ENCODE measurements around the gene ZNF213.

The ZNF213 gene

DNA sequence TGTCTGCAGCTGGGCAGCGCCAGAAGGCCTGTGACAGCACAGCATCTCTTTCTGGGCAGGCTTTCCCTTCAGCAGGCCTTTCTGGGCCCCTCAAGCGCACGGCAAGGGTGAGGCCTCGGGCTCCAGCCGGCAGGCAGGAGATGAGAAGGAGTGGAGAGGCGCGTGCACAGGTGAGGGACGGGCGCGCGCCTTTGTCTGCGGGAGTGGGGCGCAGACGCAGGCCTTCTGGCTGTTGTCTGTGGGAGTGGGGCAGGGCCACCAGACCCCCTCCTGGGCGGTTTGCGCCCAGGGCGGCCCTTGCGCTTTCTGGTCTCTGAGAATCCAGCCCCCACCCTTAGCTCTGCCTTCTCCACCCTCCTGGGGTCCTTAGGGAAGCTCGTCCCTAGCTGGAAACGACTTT is 16.0 kb upstream of the ZNF213 start:
- TF ChIP-seq MYC (IDR thresholded peaks at IDR 0.05; ENCODE audit: low read depth, low read length): no peak
- TF ChIP-seq, protein P1, sequence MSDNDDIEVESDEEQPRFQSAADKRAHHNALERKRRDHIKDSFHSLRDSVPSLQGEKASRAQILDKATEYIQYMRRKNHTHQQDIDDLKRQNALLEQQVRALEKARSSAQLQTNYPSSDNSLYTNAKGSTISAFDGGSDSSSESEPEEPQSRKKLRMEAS (IDR thresholded peaks at IDR 0.05; ENCODE audit: low read depth, low read length): no peak
- TF ChIP-seq, protein P2, sequence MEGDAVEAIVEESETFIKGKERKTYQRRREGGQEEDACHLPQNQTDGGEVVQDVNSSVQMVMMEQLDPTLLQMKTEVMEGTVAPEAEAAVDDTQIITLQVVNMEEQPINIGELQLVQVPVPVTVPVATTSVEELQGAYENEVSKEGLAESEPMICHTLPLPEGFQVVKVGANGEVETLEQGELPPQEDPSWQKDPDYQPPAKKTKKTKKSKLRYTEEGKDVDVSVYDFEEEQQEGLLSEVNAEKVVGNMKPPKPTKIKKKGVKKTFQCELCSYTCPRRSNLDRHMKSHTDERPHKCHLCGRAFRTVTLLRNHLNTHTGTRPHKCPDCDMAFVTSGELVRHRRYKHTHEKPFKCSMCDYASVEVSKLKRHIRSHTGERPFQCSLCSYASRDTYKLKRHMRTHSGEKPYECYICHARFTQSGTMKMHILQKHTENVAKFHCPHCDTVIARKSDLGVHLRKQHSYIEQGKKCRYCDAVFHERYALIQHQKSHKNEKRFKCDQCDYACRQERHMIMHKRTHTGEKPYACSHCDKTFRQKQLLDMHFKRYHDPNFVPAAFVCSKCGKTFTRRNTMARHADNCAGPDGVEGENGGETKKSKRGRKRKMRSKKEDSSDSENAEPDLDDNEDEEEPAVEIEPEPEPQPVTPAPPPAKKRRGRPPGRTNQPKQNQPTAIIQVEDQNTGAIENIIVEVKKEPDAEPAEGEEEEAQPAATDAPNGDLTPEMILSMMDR (IDR thresholded peaks at IDR 0.05; ENCODE audit: low read depth, low read length): no peak
- no peak for TF ChIP-seq POLR2A (IDR thresholded peaks at IDR 0.05; ENCODE audit: extremely low read depth, insufficient read length)
- no peak for DNase-seq (ENCODE audit: low read depth)
- H3K4me3 ChIP-seq (ENCODE audit: low read depth, low read length): no peak overlapping the region

DNA sequence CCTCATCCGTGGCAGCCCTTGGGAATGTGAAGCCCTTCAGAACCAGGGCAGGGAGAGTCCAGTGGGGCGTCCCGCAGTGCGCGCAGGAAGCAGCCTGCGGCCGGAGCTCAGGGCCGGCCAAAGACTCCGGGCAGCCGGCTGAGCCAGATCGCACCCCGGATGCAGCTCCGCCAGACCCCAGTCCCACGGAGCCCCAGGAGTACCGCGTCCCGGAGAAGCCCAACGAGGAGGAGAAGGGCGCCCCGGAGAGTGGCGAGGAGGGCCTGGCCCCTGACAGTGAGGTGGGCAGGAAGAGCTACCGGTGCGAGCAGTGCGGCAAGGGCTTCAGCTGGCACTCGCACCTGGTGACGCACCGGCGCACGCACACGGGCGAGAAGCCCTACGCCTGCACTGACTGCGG is 15.5 kb upstream of the ZNF213 start:
- DNase-seq (ENCODE audit: low read depth): no peak
- TF ChIP-seq, protein P2 (IDR thresholded peaks at IDR 0.05; ENCODE audit: low read depth, low read length): no peak
- TF ChIP-seq MYC (IDR thresholded peaks at IDR 0.05; ENCODE audit: low read depth, low read length) (no peak), POLR2A (IDR thresholded peaks at IDR 0.05; ENCODE audit: extremely low read depth, insufficient read length) (no peak)
- TF ChIP-seq, protein P1 (IDR thresholded peaks at IDR 0.05; ENCODE audit: low read depth, low read length): no peak
- no peak overlapping the region for H3K4me3 ChIP-seq (ENCODE audit: low read depth, low read length)

DNA sequence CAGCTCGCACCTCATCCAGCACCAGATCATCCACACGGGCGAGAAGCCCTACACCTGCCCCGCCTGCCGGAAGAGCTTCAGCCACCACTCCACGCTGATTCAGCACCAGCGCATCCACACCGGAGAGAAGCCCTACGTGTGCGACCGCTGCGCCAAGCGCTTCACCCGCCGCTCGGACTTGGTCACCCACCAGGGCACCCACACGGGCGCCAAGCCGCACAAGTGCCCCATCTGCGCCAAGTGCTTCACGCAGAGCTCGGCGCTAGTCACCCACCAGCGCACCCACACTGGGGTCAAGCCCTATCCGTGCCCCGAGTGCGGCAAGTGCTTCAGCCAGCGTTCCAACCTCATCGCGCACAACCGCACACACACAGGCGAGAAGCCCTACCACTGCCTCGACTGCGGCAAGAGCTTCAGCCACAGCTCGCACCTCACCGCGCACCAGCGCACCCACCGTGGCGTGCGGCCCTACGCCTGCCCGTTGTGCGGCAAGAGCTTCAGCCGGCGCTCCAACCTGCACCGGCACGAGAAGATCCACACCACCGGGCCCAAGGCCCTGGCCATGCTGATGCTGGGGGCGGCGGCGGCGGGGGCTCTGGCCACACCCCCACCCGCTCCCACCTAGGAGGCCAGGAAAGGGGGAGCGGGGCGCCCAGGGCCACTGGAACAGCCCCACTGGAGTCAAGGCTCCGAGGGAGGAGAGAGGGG is 15.0 kb upstream of the ZNF213 start:
- no peak for DNase-seq (ENCODE audit: low read depth)
- no peak for TF ChIP-seq POLR2A (IDR thresholded peaks at IDR 0.05; ENCODE audit: extremely low read depth, insufficient read length)
- TF ChIP-seq MYC (IDR thresholded peaks at IDR 0.05; ENCODE audit: low read depth, low read length): no peak
- TF ChIP-seq, protein P1 (IDR thresholded peaks at IDR 0.05; ENCODE audit: low read depth, low read length): no peak
- TF ChIP-seq, protein P2 (IDR thresholded peaks at IDR 0.05; ENCODE audit: low read depth, low read length): no peak
- no peak overlapping the region for H3K4me3 ChIP-seq (ENCODE audit: low read depth, low read length)

DNA sequence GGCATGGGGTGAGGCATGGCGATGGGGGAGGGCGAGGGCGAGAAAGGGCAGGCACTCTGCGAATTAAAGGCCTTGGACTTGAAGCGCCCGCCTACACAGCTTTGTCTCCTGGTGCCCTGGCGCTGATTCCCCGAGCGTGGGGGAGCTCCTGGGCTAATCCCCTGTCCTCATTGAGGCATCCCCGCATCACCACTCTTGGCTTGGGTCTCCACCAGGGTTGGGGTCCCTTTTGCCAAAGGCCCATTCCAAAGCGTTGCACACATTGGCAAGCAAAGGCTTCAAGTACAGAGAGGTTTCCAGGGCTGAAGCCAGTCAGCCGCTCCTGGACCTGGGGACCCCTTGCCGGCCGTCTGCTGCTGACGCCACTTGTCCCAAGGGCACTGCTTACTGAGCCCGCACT is 14.4 kb upstream of the ZNF213 start:
- TF ChIP-seq MYC (IDR thresholded peaks at IDR 0.05; ENCODE audit: low read depth, low read length) (no peak), POLR2A (IDR thresholded peaks at IDR 0.05; ENCODE audit: extremely low read depth, insufficient read length) (no peak)
- TF ChIP-seq, protein P2 (IDR thresholded peaks at IDR 0.05; ENCODE audit: low read depth, low read length): no peak
- TF ChIP-seq, protein P1 (IDR thresholded peaks at IDR 0.05; ENCODE audit: low read depth, low read length): no peak
- DNase-seq (ENCODE audit: low read depth): no peak
- H3K4me3 ChIP-seq (ENCODE audit: low read depth, low read length): no peak overlapping the region

DNA sequence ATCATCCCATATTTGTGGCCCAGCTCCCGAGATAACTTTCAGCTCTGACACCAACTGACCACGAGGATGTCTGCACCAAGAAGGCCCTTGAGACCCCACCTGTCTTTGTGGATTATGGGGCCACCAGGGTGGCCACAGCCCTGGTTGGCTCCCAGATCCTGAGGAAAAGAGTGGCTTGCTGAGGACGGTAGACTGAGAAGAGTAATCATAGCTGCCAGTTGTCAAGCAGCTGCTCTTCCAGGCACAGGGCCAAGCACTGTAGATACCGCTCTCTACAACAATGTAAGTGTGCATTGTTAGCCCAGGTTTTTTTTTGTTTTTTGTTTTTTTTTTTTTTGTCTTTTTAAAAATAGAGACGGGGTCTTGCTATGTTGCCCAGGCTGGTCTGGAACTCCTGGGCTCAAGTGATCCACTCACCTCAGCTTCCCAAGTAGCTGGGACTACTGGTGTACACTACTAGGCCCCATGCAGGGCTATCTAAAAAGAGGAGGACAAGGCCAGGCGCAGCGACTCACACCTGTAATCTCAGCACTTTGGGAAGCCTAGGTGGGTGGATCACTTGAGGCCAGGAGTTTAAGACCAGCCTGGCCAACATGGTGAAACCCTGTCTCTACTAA is 12.9 kb upstream of the ZNF213 start:
- DNase-seq (ENCODE audit: low read depth): no peak
- TF ChIP-seq, protein P1 (IDR thresholded peaks at IDR 0.05; ENCODE audit: low read depth, low read length): no peak
- TF ChIP-seq MYC (IDR thresholded peaks at IDR 0.05; ENCODE audit: low read depth, low read length) (no peak), POLR2A (IDR thresholded peaks at IDR 0.05; ENCODE audit: extremely low read depth, insufficient read length) (no peak)
- TF ChIP-seq, protein P2 (IDR thresholded peaks at IDR 0.05; ENCODE audit: low read depth, low read length): no peak
- H3K4me3 ChIP-seq (ENCODE audit: low read depth, low read length): no peak overlapping the region

Data from NB4 (cell line).